H1 (cell line): ENCODE results near the gene ARHGAP42. TPM values are rescaled to one million over a fixed set of nuclear protein-coding genes. Genes with fewer than 3 reads are reported as not detected.

ENCODE experiments used
- CTCF ChIA-PET: fragments of 300-600 bp; sonication (Branson Sonifier 250); formaldehyde crosslinking; loops from one replicate; lab custom pipeline; 2021; ENCODE audit not compliant: partially characterized antibody; lab: Charles Lee
- POLR2A ChIA-PET: fragments of 300-600 bp; sonication (Branson Sonifier 250); formaldehyde crosslinking; loops from one replicate; lab custom pipeline; 2021; ENCODE audit warnings: inconsistent platforms; ENCODE audit not compliant: partially characterized antibody; lab: Charles Lee
- DNase-seq, 2 experiments: peaks; one replicate each; pipeline versions ENCODE4 v3.0.0 to v3.0.0-alpha.2; 2010 to 2022; ENCODE audit warnings: low spot score in 2 of 2, low read depth in 1 of 2, mixed read lengths in 1 of 2
- FAIRE-seq: peaks from 2 replicates; lab custom pipeline; 2011; peaks lifted over from hg19 to GRCh38; lab: Jason Lieb, UNC
- H2AFZ ChIP-seq: 2 replicates; pipeline ENCODE4 v1.8.1; 2012; ENCODE audit warnings: low read length, inconsistent platforms
- H2AK5ac ChIP-seq: 2 replicates; pipeline ENCODE4 v1.6.1; 2013; ENCODE audit warnings: low read depth, low read length
- H2BK120ac ChIP-seq: replicated peaks from 2 replicates; pipeline ENCODE3; 2013; ENCODE audit warnings: low read depth, low read length, inconsistent platforms
- H2BK12ac ChIP-seq: 2 replicates; pipeline ENCODE4 v1.6.1; 2013; ENCODE audit warnings: low read depth, low read length
- H2BK15ac ChIP-seq: 2 replicates; pipeline ENCODE4 v1.6.1; 2013; ENCODE audit warnings: low read length
- H2BK20ac ChIP-seq: 2 replicates; pipeline ENCODE4 v1.6.1; 2013; ENCODE audit warnings: low read length
- H2BK5ac ChIP-seq: 2 replicates; pipeline ENCODE4 v1.6.1; 2013; ENCODE audit warnings: low read depth, low read length
- H3K14ac ChIP-seq: 2 replicates; pipeline ENCODE4 v1.6.1; 2013; ENCODE audit warnings: inconsistent platforms; ENCODE audit not compliant: insufficient read length
- H3K18ac ChIP-seq: 2 replicates; pipeline ENCODE4 v1.6.1; 2013; ENCODE audit warnings: low read length; ENCODE audit errors: extremely low read depth
- H3K23ac ChIP-seq: 2 replicates; pipeline ENCODE4 v1.6.1; 2013; ENCODE audit warnings: inconsistent platforms; ENCODE audit not compliant: insufficient read length
- H3K23me2 ChIP-seq: 2 replicates; pipeline ENCODE4 v1.6.1; 2013; ENCODE audit warnings: low read depth, low read length
- H3K27ac ChIP-seq: 2 replicates; pipeline ENCODE4 v1.6.1; 2011; ENCODE audit warnings: low read depth, low read length, inconsistent platforms
- H3K27me3 ChIP-seq, 4 experiments: replicated peaks in 1 of 4; 1 replicate in 1 of 4; 2 replicates in 3 of 4; pipeline versions ENCODE4 v1.6.1 to v1.8.1; 2011 to 2013; ENCODE audit warnings: low read length in 3 of 4, mild to moderate bottlenecking in 3 of 4, inconsistent platforms in 2 of 4, mixed read lengths in 2 of 4, moderate library complexity in 1 of 4; ENCODE audit not compliant: control insufficient read depth in 3 of 4, insufficient read depth in 3 of 4; ENCODE audit errors: extremely low read depth in 1 of 4
- H3K36me3 ChIP-seq, 4 experiments: 2 replicates each; pipeline versions ENCODE4 v1.6.1 to v1.8.1; 2011 to 2013; ENCODE audit warnings: mild to moderate bottlenecking in 4 of 4, low read length in 3 of 4, moderate library complexity in 2 of 4, control low read depth in 1 of 4, inconsistent platforms in 1 of 4; ENCODE audit not compliant: insufficient read depth in 4 of 4, control insufficient read depth in 2 of 4
- H3K4ac ChIP-seq: replicated peaks from 2 replicates; pipeline ENCODE3; 2013; ENCODE audit warnings: low read length, low read depth, mixed read lengths, inconsistent platforms; ENCODE audit not compliant: insufficient read length
- H3K4me1 ChIP-seq, 4 experiments: replicated peaks in 1 of 4; 1 replicate in 1 of 4; 2 replicates in 3 of 4; pipeline versions ENCODE4 v1.6.1 to v1.8.1; 2011 to 2013; ENCODE audit warnings: low read length in 3 of 4, inconsistent platforms in 2 of 4, mixed read lengths in 1 of 4; ENCODE audit not compliant: insufficient read depth in 4 of 4, control insufficient read depth in 3 of 4
- H3K4me2 ChIP-seq, 2 experiments: 2 replicates each; pipeline versions ENCODE4 v1.6.1 to v1.8.1; 2011 to 2013; ENCODE audit warnings: low read depth in 2 of 2, low read length in 2 of 2, control low read depth in 1 of 2, inconsistent platforms in 1 of 2, mild to moderate bottlenecking in 1 of 2; ENCODE audit not compliant: insufficient read depth in 1 of 2
- H3K4me3 ChIP-seq, 4 experiments: fragments of 200-600, 300-600 bp in 1 of 4; sonication (generic), shearing (Covaris generic), sonication (Bioruptor Twin) in 1 of 4; 2 replicates each; pipeline versions ENCODE4 v1.5.1 to v1.8.1; 2011 to 2016; ENCODE audit warnings: low read length in 4 of 4, low read depth in 3 of 4, control low read depth in 2 of 4, inconsistent platforms in 2 of 4, mild to moderate bottlenecking in 2 of 4, mixed read lengths in 1 of 4, moderate library complexity in 1 of 4; ENCODE audit not compliant: insufficient read depth in 2 of 4; ENCODE audit errors: extremely low read depth in 1 of 4
- H3K56ac ChIP-seq: replicated peaks from 2 replicates; pipeline ENCODE3; 2013; ENCODE audit warnings: low read depth, mild to moderate bottlenecking, mixed read lengths, low read length, inconsistent platforms; ENCODE audit not compliant: insufficient read length
- H3K79me1 ChIP-seq: 2 replicates; pipeline ENCODE4 v1.6.1; 2013; ENCODE audit warnings: low read depth, low read length, control low read depth
- H3K79me2 ChIP-seq, 2 experiments: 2 replicates each; pipeline versions ENCODE4 v1.6.1 to v1.8.1; 2012 to 2013; ENCODE audit warnings: low read length in 2 of 2, mild to moderate bottlenecking in 2 of 2, inconsistent platforms in 1 of 2; ENCODE audit not compliant: insufficient read depth in 2 of 2, control insufficient read depth in 1 of 2
- H3K9ac ChIP-seq, 4 experiments: replicated peaks in 1 of 4; 1 replicate in 1 of 4; 2 replicates in 3 of 4; pipeline versions ENCODE4 v1.6.1 to v1.8.1; 2011 to 2013; ENCODE audit warnings: low read depth in 3 of 4, low read length in 3 of 4, control low read depth in 2 of 4, mild to moderate bottlenecking in 2 of 4, moderate library complexity in 2 of 4, inconsistent platforms in 1 of 4; ENCODE audit errors: extremely low read depth in 1 of 4
- H3K9me3 ChIP-seq, 2 experiments: 2 replicates each; pipeline versions ENCODE4 v1.6.1 to v1.8.1; 2012 to 2013; ENCODE audit warnings: mild to moderate bottlenecking in 2 of 2, moderate library complexity in 2 of 2, control low read depth in 1 of 2, inconsistent platforms in 1 of 2, low read depth in 1 of 2, low read length in 1 of 2, mixed read lengths in 1 of 2; ENCODE audit not compliant: insufficient read depth in 2 of 2
- H4K20me1 ChIP-seq, 2 experiments: replicated peaks in 1 of 2; 2 replicates each; pipeline versions ENCODE3 to v1.8.1; 2011 to 2013; ENCODE audit warnings: inconsistent platforms in 2 of 2, low read length in 2 of 2, mild to moderate bottlenecking in 1 of 2; ENCODE audit not compliant: insufficient read depth in 2 of 2, control insufficient read depth in 1 of 2
- H4K5ac ChIP-seq: 2 replicates; pipeline ENCODE4 v1.6.1; 2013; ENCODE audit warnings: low read length, low read depth, mixed read lengths, inconsistent platforms; ENCODE audit not compliant: insufficient read length
- H4K8ac ChIP-seq: 2 replicates; pipeline ENCODE4 v1.8.0; 2013; ENCODE audit warnings: mild to moderate bottlenecking, moderate library complexity, low read length, inconsistent platforms; ENCODE audit not compliant: insufficient read depth; ENCODE audit errors: extremely low read depth
- H4K91ac ChIP-seq: replicated peaks from 2 replicates; pipeline ENCODE3; 2013; ENCODE audit warnings: low read length, mixed read lengths, inconsistent platforms; ENCODE audit not compliant: insufficient read length
- ATF3 ChIP-seq: IDR thresholded peaks from 2 replicates; pipeline ENCODE4 v1.6.1; 2011; ENCODE audit warnings: low read depth, mild to moderate bottlenecking, low read length; ENCODE audit not compliant: insufficient read depth
- EGR1 ChIP-seq: IDR thresholded peaks from 2 replicates; pipeline ENCODE4 v1.6.1; 2011; ENCODE audit warnings: low read depth, low read length, borderline replicate concordance
- RNF2 ChIP-seq: fragments of 200-900, 300-1000 bp; sonication (generic); IDR thresholded peaks from 2 replicates; pipeline ENCODE4 v1.7.1; 2016; ENCODE audit warnings: borderline replicate concordance, low read depth, mild to moderate bottlenecking, antibody characterized with exemption, low read length; ENCODE audit not compliant: poor library complexity, severe bottlenecking; ENCODE audit errors: missing control alignments
- SP2 ChIP-seq: IDR thresholded peaks from 2 replicates; pipeline ENCODE4 v1.6.1; 2012; ENCODE audit warnings: mild to moderate bottlenecking, low read length, inconsistent platforms
- YY1 ChIP-seq: IDR thresholded peaks from 2 replicates; pipeline ENCODE4 v1.6.1; 2011; ENCODE audit warnings: low read depth, mild to moderate bottlenecking, low read length
- WGBS, 2 experiments: shearing (Covaris generic) in 1 of 2; methylation state at CpG; one replicate each; pipeline versions ENCODE4 v1.1.6 to v1.1.7; 2013 to 2015; ENCODE audit warnings: low lambda C conversion rate in 2 of 2, mixed read lengths in 2 of 2, inconsistent platforms in 1 of 2, low coverage in 1 of 2, missing lambda C conversion rate in 1 of 2; ENCODE audit not compliant: insufficient replicate concordance in 2 of 2, insufficient coverage in 1 of 2, insufficient read length in 1 of 2; ENCODE audit errors: extremely low coverage in 1 of 2, missing lambda C conversion rate in 1 of 2; 5-methylcytosine and 5-hydroxymethylcytosine counted together
- polyA plus RNA-seq, 7 experiments: library from polyadenylated mRNA; depleted of rRNA in 3 of 7; stranded (reverse) in 5 of 7; unstranded in 2 of 7; fragments of >200 nt in 5 of 7; fragments of 200-250 nt in 2 of 7; gene quantifications; 1 replicate in 5 of 7; 2 replicates in 1 of 7; 4 replicates in 1 of 7; pipeline versions ENCODE4 v1.2.1 to v1.2.3, GENCODE V29; 2011 to 2013; ENCODE audit warnings: missing spikeins in 2 of 7, mixed read lengths in 2 of 7
- total RNA-seq: library from RNA; stranded (reverse); fragmentation: NEBNext Ultra II Directional; extraction: Animal tissue kit (Norgen Biotek cat#: 25700); gene quantifications from 2 replicates; pipeline ENCODE4 v1.2.1, GENCODE V29; 2021

ARHGAP42 gene
- total and polyA plus RNA-seq, 2 of the 8 experiments (the other 6 are each of a cell fraction or from before 2014, with no cell fraction given): 22.2 to 33.5 TPM

DNA sequence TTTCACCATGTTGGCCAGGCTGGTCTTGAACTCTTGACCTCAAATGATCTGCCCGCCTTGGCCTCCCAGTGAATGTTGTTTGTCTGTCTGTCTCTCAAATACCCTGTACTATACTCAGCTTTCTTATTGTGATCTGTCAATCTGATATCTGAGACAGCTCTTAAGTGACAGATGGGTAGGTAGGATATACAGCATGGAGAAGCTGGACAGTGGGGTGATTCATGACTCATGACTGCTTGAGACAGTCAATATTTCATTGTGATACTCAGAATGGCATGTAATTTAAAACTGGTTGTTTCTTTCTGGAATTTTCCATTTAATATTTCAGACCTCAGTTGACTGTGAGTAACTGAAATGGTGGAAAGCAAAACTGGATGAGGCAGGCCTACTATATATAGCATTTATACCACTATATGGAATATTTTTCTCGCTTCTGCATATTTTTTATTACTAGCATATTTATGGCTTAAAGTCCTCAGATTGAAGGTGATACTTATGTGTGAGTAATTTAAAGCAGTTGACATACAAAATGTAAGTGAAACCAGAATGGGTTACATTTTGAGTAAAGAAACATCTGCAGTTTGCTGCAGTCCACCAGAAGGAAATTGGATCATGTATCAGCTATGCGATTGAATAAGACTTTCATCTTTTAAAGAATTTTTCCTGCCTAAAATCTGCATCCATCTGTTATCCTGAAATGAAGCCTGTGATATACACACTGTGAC lies 22.3 kb downstream of the ARHGAP42 start:
- no peak overlapping the region for H2BK12ac ChIP-seq
- H2BK5ac ChIP-seq: no peak overlapping the region
- H3K4ac ChIP-seq: no peak overlapping the region
- H4K20me1 ChIP-seq: no peaks in the 10 kb centered on the region
- no peak overlapping the region for H3K56ac ChIP-seq
- H4K91ac ChIP-seq: no peak overlapping the region
- CTCF ChIA-PET: interaction anchor here (0.6 to 1.2 kb wide), 3 partner anchors 14 to 135 kb away, joined by 3 to 4 read pairs (median 4); no protein-coding TSS in a partner anchor
- no peak overlapping the region for H3K4me2 ChIP-seq
- H4K8ac ChIP-seq: no peak overlapping the region
- no peaks in the 10 kb centered on the region; the same call in 1 of the 2 replicates for H3K79me1 ChIP-seq
- H3K23me2 ChIP-seq: no peaks in the 10 kb centered on the region
- DNase-seq (no peak), FAIRE-seq (no peak)
- H3K27me3 ChIP-seq: no peaks in the 10 kb centered on the region
- H3K4me3 ChIP-seq: no peak overlapping the region
- H2BK15ac ChIP-seq: no peak overlapping the region
- H2AK5ac ChIP-seq: no peak overlapping the region
- H3K4me1 ChIP-seq: peaks cover 0 to 5% (median 0%) of the 10 kb centered on the region in 4 experiments; a peak in 1 of 7 replicates
- no peak overlapping the region for H2BK20ac ChIP-seq
- H3K9me3 ChIP-seq: no peaks in the 10 kb centered on the region
- no peak overlapping the region for H3K27ac ChIP-seq
- H4K5ac ChIP-seq: no peak overlapping the region
- no peak overlapping the region for H3K18ac ChIP-seq
- H3K9ac ChIP-seq: no peak overlapping the region
- H3K36me3 ChIP-seq: no peaks in the 10 kb centered on the region
- no peak overlapping the region for H2AFZ ChIP-seq
- H3K14ac ChIP-seq: no peak overlapping the region
- no peak overlapping the region for H3K23ac ChIP-seq
- WGBS, 2 experiments: 82% methylated on average over 3 of the region's 3 CpGs; no CpG with 5 or more reads in 1 of the 2 experiments
- no peak overlapping the region for H2BK120ac ChIP-seq
- H3K79me2 ChIP-seq: peaks cover 0 to 83% of the 10 kb centered on the region in 2 experiments; a peak in 3 of 4 replicates
- POLR2A ChIA-PET: interaction anchor here (0.6 to 1.0 kb wide), 2 partner anchors 12 to 150 kb away, joined by 4 to 7 read pairs; no protein-coding TSS in a partner anchor
- TF ChIP-seq ATF3 (no peak), YY1 (no peak), EGR1 (no peak), SP2 (no peak), RNF2 (no peak)
